GM23338 (cell line): Measurements from ENCODE around the gene GRM2. TPM values are rescaled to one million over a fixed set of nuclear protein-coding genes. Genes with fewer than 3 reads are reported as not detected.

Source experiments
- ATAC-seq: fragments of 200-7000 bp; cut with Tn5 transposase; 3 replicates; pipeline ENCODE4 v1.9.1; 2020
- DNase-seq: peaks from one replicate; pipeline ENCODE4 v3.0.0-alpha.2; 2015; ENCODE audit warnings: low spot score
- H2AFZ ChIP-seq: fragments of 200-600 bp; sonication (generic); 2 replicates; pipeline ENCODE4 v1.8.0; 2016; ENCODE audit warnings: antibody characterized with exemption, mild to moderate bottlenecking, moderate library complexity
- H3F3A ChIP-seq: fragments of 200-600 bp; sonication (generic); replicated peaks from 2 replicates; pipeline ENCODE4 v1.8.0; 2017; ENCODE audit warnings: antibody characterized with exemption, mixed run types, low read depth
- H3K27ac ChIP-seq: fragments of 200-600 bp; sonication (generic); 2 replicates; pipeline ENCODE4 v1.6.1; 2016; ENCODE audit warnings: low read depth
- H3K27me3 ChIP-seq: fragments of 200-600 bp; sonication (generic); 2 replicates; pipeline ENCODE4 v1.8.0; 2016; ENCODE audit warnings: mild to moderate bottlenecking, mixed run types, moderate library complexity; ENCODE audit not compliant: insufficient read depth
- H3K36me3 ChIP-seq: fragments of 200-600 bp; sonication (generic); 2 replicates; pipeline ENCODE4 v1.8.0; 2016; ENCODE audit warnings: mild to moderate bottlenecking; ENCODE audit not compliant: insufficient read depth
- H3K4me1 ChIP-seq: fragments of 200-600 bp; sonication (generic); 2 replicates; pipeline ENCODE4 v1.8.0; 2016; ENCODE audit warnings: mild to moderate bottlenecking, moderate library complexity; ENCODE audit not compliant: insufficient read depth
- H3K4me2 ChIP-seq: fragments of 200-600 bp; sonication (generic); 2 replicates; pipeline ENCODE4 v1.7.1; 2017; ENCODE audit warnings: mixed run types
- H3K4me3 ChIP-seq: fragments of 200-600 bp; sonication (generic); 2 replicates; pipeline ENCODE4 v1.6.1; 2016; ENCODE audit warnings: mixed run types
- H3K79me2 ChIP-seq: fragments of 200-600 bp; sonication (generic); replicated peaks from 2 replicates; pipeline ENCODE4 v1.8.0; 2017; ENCODE audit warnings: mild to moderate bottlenecking; ENCODE audit not compliant: insufficient read depth
- H3K9me2 ChIP-seq: fragments of 200-600 bp; sonication (generic); 2 replicates; pipeline ENCODE4 v1.8.0; 2017; ENCODE audit not compliant: insufficient read depth
- H4K20me1 ChIP-seq: fragments of 200-600 bp; sonication (generic); replicated peaks from 2 replicates; pipeline ENCODE4 v1.8.0; 2017; ENCODE audit warnings: mild to moderate bottlenecking; ENCODE audit not compliant: insufficient read depth
- H3K27ac Mint-ChIP-seq: 2 replicates; pipeline ENCODE4 v1.8.0; 2020; ENCODE audit warnings: inconsistent platforms, mild to moderate bottlenecking, moderate library complexity, mixed read lengths
- H3K27me3 Mint-ChIP-seq: 3 replicates; pipeline ENCODE4 v1.8.0; 2022; ENCODE audit warnings: low read depth, mild to moderate bottlenecking, moderate library complexity, mixed read lengths, inconsistent platforms; ENCODE audit not compliant: insufficient read depth, poor library complexity
- H3K36me3 Mint-ChIP-seq: 3 replicates; pipeline ENCODE4 v1.8.0; 2021; ENCODE audit warnings: low read depth, mild to moderate bottlenecking, inconsistent platforms, moderate library complexity, mixed read lengths
- H3K4me1 Mint-ChIP-seq: 3 replicates; pipeline ENCODE4 v1.8.0; 2020; ENCODE audit warnings: mild to moderate bottlenecking, inconsistent platforms, mixed read lengths
- H3K4me3 Mint-ChIP-seq: 3 replicates; pipeline ENCODE4 v1.8.0; 2021; ENCODE audit warnings: moderate library complexity, mild to moderate bottlenecking, inconsistent platforms, mixed read lengths
- H3K9me3 Mint-ChIP-seq: 3 replicates; pipeline ENCODE4 v1.8.0; 2020; ENCODE audit warnings: moderate library complexity, mild to moderate bottlenecking, inconsistent platforms, mixed read lengths
- EZH2phosphoT487 ChIP-seq: fragments of 200-600 bp; sonication (generic); IDR thresholded peaks from one replicate; pipeline ENCODE4 v1.8.1; 2018; ENCODE audit warnings: antibody characterized with exemption; ENCODE audit not compliant: unreplicated experiment
- JUNB ChIP-seq: IDR thresholded peaks from one replicate; pipeline ENCODE4 v1.6.1; 2016; ENCODE audit warnings: antibody characterized with exemption; ENCODE audit not compliant: unreplicated experiment
- STAT1 ChIP-seq: IDR thresholded peaks from one replicate; pipeline ENCODE4 v1.6.1; 2016; ENCODE audit warnings: antibody characterized with exemption; ENCODE audit not compliant: unreplicated experiment
- polyA plus RNA-seq: library from polyadenylated mRNA; unstranded; fragments of >200 nt; fragmentation: Nextera tagmentation; extraction: Ambion mirVana; gene quantifications from 2 replicates; pipeline ENCODE4 v1.2.1, GENCODE V29; 2016
- total RNA-seq: library from RNA; depleted of rRNA; stranded (reverse); fragments of >200 nt; shearing (Covaris generic); gene quantifications from 2 replicates; pipeline ENCODE4 v1.2.3, GENCODE V29; 2014
- TF ChIP-seq, protein P1 (sequence below), 2 experiments: fragments of 200-600 bp in 1 of 2; sonication (generic) in 1 of 2; conservative IDR thresholded peaks; 2 replicates each; pipeline versions ENCODE4 v1.5.1 to v1.6.1; 2016 to 2017; ENCODE audit warnings: antibody characterized with exemption in 2 of 2, low read depth in 2 of 2, mild to moderate bottlenecking in 2 of 2, moderate library complexity in 1 of 2
- TF ChIP-seq, protein P2 (sequence below): fragments of 250-450 bp; sonication (Bioruptor Pico); IDR thresholded peaks from 2 replicates; pipeline ENCODE4 v1.5.0; 2020; ENCODE audit warnings: mild to moderate bottlenecking, moderate library complexity
- TF ChIP-seq, protein P3 (sequence below): IDR thresholded peaks from one replicate; pipeline ENCODE4 v1.6.1; 2018; ENCODE audit warnings: antibody characterized with exemption; ENCODE audit not compliant: unreplicated experiment

GRM2 gene
- total and polyA plus RNA-seq, 2 experiments from 2014 or later, result 2.1 to 5.1 TPM

- TF ChIP-seq, protein P1, sequence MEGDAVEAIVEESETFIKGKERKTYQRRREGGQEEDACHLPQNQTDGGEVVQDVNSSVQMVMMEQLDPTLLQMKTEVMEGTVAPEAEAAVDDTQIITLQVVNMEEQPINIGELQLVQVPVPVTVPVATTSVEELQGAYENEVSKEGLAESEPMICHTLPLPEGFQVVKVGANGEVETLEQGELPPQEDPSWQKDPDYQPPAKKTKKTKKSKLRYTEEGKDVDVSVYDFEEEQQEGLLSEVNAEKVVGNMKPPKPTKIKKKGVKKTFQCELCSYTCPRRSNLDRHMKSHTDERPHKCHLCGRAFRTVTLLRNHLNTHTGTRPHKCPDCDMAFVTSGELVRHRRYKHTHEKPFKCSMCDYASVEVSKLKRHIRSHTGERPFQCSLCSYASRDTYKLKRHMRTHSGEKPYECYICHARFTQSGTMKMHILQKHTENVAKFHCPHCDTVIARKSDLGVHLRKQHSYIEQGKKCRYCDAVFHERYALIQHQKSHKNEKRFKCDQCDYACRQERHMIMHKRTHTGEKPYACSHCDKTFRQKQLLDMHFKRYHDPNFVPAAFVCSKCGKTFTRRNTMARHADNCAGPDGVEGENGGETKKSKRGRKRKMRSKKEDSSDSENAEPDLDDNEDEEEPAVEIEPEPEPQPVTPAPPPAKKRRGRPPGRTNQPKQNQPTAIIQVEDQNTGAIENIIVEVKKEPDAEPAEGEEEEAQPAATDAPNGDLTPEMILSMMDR (conservative IDR thresholded peaks at IDR 0.05; ENCODE audit: low read depth in 2 of 2), result no peak
- TF ChIP-seq, protein P2, sequence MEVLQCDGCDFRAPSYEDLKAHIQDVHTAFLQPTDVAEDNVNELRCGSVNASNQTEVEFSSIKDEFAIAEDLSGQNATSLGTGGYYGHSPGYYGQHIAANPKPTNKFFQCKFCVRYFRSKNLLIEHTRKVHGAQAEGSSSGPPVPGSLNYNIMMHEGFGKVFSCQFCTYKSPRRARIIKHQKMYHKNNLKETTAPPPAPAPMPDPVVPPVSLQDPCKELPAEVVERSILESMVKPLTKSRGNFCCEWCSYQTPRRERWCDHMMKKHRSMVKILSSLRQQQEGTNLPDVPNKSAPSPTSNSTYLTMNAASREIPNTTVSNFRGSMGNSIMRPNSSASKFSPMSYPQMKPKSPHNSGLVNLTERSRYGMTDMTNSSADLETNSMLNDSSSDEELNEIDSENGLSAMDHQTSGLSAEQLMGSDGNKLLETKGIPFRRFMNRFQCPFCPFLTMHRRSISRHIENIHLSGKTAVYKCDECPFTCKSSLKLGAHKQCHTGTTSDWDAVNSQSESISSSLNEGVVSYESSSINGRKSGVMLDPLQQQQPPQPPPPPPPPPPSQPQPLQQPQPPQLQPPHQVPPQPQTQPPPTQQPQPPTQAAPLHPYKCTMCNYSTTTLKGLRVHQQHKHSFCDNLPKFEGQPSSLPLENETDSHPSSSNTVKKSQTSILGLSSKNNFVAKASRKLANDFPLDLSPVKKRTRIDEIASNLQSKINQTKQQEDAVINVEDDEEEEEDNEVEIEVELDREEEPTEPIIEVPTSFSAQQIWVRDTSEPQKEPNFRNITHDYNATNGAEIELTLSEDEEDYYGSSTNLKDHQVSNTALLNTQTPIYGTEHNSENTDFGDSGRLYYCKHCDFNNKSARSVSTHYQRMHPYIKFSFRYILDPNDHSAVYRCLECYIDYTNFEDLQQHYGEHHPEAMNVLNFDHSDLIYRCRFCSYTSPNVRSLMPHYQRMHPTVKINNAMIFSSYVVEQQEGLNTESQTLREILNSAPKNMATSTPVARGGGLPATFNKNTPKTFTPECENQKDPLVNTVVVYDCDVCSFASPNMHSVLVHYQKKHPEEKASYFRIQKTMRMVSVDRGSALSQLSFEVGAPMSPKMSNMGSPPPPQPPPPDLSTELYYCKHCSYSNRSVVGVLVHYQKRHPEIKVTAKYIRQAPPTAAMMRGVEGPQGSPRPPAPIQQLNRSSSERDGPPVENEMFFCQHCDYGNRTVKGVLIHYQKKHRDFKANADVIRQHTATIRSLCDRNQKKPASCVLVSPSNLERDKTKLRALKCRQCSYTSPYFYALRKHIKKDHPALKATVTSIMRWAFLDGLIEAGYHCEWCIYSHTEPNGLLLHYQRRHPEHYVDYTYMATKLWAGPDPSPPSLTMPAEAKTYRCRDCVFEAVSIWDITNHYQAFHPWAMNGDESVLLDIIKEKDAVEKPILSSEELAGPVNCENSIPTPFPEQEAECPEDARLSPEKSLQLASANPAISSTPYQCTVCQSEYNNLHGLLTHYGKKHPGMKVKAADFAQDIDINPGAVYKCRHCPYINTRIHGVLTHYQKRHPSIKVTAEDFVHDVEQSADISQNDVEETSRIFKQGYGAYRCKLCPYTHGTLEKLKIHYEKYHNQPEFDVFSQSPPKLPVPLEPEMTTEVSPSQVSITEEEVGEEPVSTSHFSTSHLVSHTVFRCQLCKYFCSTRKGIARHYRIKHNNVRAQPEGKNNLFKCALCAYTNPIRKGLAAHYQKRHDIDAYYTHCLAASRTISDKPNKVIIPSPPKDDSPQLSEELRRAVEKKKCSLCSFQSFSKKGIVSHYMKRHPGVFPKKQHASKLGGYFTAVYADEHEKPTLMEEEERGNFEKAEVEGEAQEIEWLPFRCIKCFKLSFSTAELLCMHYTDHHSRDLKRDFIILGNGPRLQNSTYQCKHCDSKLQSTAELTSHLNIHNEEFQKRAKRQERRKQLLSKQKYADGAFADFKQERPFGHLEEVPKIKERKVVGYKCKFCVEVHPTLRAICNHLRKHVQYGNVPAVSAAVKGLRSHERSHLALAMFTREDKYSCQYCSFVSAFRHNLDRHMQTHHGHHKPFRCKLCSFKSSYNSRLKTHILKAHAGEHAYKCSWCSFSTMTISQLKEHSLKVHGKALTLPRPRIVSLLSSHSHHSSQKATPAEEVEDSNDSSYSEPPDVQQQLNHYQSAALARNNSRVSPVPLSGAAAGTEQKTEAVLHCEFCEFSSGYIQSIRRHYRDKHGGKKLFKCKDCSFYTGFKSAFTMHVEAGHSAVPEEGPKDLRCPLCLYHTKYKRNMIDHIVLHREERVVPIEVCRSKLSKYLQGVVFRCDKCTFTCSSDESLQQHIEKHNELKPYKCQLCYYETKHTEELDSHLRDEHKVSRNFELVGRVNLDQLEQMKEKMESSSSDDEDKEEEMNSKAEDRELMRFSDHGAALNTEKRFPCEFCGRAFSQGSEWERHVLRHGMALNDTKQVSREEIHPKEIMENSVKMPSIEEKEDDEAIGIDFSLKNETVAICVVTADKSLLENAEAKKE (CRISPR knock-in tag), result no peak
- no peak for TF ChIP-seq JUNB
- no peak for TF ChIP-seq STAT1
Measured at GRCh38 chr3:51679777-51680176, 27.1 kb upstream of the GRM2 start (continued).

DNA sequence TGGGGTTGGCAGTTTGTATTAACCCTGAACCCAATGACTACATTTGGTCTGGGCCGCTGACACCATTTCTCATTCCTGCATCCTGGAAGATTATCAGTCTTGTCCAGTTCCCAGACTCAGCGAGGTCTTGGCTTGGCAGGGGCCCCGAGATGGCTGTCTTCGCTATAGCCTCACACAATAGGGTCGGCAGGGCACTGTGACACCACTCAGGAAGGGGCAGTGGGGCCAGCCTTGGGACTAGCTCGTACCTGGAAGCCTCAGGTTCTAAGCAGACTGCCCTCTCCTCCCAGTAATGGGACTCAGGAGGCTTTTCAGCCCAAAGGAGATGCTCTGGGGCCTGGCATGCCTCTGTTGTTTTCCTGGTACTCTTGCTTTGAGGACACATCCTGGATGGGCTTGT lies 26.7 kb upstream of the GRM2 start:
- no peak overlapping the region for H3K4me3 ChIP-seq
- ATAC-seq, result no peak
- TF ChIP-seq, protein P1 (conservative IDR thresholded peaks at IDR 0.05; ENCODE audit: low read depth in 2 of 2), result no peak
- TF ChIP-seq, protein P3, sequence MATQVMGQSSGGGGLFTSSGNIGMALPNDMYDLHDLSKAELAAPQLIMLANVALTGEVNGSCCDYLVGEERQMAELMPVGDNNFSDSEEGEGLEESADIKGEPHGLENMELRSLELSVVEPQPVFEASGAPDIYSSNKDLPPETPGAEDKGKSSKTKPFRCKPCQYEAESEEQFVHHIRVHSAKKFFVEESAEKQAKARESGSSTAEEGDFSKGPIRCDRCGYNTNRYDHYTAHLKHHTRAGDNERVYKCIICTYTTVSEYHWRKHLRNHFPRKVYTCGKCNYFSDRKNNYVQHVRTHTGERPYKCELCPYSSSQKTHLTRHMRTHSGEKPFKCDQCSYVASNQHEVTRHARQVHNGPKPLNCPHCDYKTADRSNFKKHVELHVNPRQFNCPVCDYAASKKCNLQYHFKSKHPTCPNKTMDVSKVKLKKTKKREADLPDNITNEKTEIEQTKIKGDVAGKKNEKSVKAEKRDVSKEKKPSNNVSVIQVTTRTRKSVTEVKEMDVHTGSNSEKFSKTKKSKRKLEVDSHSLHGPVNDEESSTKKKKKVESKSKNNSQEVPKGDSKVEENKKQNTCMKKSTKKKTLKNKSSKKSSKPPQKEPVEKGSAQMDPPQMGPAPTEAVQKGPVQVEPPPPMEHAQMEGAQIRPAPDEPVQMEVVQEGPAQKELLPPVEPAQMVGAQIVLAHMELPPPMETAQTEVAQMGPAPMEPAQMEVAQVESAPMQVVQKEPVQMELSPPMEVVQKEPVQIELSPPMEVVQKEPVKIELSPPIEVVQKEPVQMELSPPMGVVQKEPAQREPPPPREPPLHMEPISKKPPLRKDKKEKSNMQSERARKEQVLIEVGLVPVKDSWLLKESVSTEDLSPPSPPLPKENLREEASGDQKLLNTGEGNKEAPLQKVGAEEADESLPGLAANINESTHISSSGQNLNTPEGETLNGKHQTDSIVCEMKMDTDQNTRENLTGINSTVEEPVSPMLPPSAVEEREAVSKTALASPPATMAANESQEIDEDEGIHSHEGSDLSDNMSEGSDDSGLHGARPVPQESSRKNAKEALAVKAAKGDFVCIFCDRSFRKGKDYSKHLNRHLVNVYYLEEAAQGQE, result no peak
- TF ChIP-seq EZH2phosphoT487 (no peak), STAT1 (no peak)
- no peaks in the 10 kb centered on the region; the same call in 1 of the 2 replicates for H3K4me1 ChIP-seq
- peaks cover 16% of the 10 kb centered on the region for H3K4me1 Mint-ChIP-seq
- no peaks in the 10 kb centered on the region for H3F3A ChIP-seq
- no peak overlapping the region for H3K4me2 ChIP-seq
- no peaks in the 10 kb centered on the region for H3K9me2 ChIP-seq
- H3K9me3 Mint-ChIP-seq, result no peaks in the 10 kb centered on the region
- no peak overlapping the region for H3K4me3 Mint-ChIP-seq
- H3K27me3 Mint-ChIP-seq, result peaks cover 9% of the 10 kb centered on the region
- no peaks in the 10 kb centered on the region for H4K20me1 ChIP-seq
- peaks cover under 1% of the 10 kb centered on the region; the same call in 1 of the 3 replicates for H3K36me3 Mint-ChIP-seq
- H3K36me3 ChIP-seq, result no peaks in the 10 kb centered on the region
- H3K79me2 ChIP-seq, result no peaks in the 10 kb centered on the region
- H2AFZ ChIP-seq, result no peak overlapping the region
- no peak overlapping the region for H3K27ac ChIP-seq
- no peak overlapping the region for H3K27ac Mint-ChIP-seq
- no peaks in the 10 kb centered on the region for H3K27me3 ChIP-seq
- no peak for DNase-seq
